GM12891 (cell line): ENCODE results near the gene RNF166.

ENCODE experiments used
- POLR2A ChIP-seq: IDR thresholded peaks from 2 replicates; pipeline ENCODE4 v1.6.1; 2011; ENCODE audit warnings: low read depth, low read length, control low read depth
- POLR2AphosphoS5 ChIP-seq: IDR thresholded peaks from 2 replicates; pipeline ENCODE4 v1.6.1; 2011; ENCODE audit warnings: low read depth, low read length, control low read depth
- SPI1 ChIP-seq: IDR thresholded peaks from 2 replicates; pipeline ENCODE4 v1.6.1; 2011; ENCODE audit warnings: low read depth, low read length, control low read depth

DNA sequence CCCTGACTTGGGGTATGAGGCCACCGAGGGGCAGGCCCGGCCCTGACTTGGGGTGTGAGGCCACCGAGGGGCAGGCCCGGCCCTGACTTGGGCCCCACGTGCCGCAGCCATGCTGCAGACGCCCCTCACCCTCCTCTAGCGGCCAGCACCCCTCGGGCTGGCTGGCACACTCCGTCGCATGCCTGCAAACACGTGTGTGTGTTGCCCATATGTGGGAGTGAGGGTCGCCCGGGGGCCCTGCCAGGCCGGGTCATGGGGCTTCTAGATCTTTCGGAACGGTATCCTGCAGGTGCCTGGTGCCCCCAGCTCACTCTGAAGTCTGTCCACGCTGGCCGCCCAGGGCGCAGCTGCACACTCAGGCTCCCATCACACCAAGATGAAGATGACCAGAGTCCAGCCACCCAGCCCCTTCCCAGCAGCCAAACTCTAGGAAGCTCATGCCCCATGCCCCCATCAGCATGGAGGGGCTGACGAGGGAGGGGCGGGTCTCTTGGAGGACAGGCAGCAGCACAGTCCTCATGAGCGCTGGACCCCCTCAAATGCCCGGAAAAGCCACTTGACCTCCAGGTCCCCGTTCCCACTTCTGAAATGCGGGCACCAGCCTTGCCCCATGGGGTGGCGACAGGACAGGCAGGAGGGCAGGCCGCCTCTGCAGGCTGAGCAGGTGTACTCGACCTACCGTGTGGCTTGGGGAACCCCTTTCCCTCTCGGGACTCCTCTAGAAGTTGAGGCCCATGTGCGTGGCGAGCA is 33.9 kb upstream of the RNF166 start:
- TF ChIP-seq POLR2AphosphoS5 (no peak), POLR2A (no peak), SPI1 (no peak)
